ENCODE results near the gene ADGRE1.

- no peak for TF ChIP-seq CTCF (IDR thresholded peaks at IDR 0.05)
- no peak for TF ChIP-seq EZH2 (IDR thresholded peaks at IDR 0.05)
Observed at GRCh38 chr19:6935618-6936017, 48.2 kb downstream of the ADGRE1 start.

All from neural progenitor cell (in vitro differentiated cells).